Gastroesophageal sphincter (tissue), 3 donors: ENCODE data around the gene TMEM37.

Source experiments
- CTCF ChIP-seq, 4 experiments: fragments of 200-600 bp in 2 of 4; fragments of 450-650 bp in 2 of 4; sonication (generic) in 1 of 4; IDR thresholded peaks; one replicate each; pipeline ENCODE4 v1.5.1; 2017 to 2019; ENCODE audit warnings: antibody characterized with exemption in 4 of 4, mild to moderate bottlenecking in 2 of 4, moderate library complexity in 2 of 4
- EP300 ChIP-seq: sonication (generic); formaldehyde crosslinking; IDR thresholded peaks from one replicate; pipeline ENCODE4 v1.6.1; 2017; ENCODE audit warnings: antibody characterized with exemption, mild to moderate bottlenecking
- POLR2A ChIP-seq, 2 donors: fragments of 450-650 bp; IDR thresholded peaks; one replicate each; pipeline ENCODE4 v1.6.1; 2017; ENCODE audit warnings: antibody characterized with exemption in 2 of 2, mild to moderate bottlenecking in 2 of 2, moderate library complexity in 1 of 2

GRCh38 chr2:119487434-119488244, 56.0 kb downstream of the TMEM37 start:
- TF ChIP-seq EP300: no peak
- TF ChIP-seq CTCF (IDR thresholded peaks at IDR 0.05): no peak
- TF ChIP-seq POLR2A (IDR thresholded peaks at IDR 0.05): no peak
